Stimulated activated CD4-positive, alpha-beta T cell treated with anti-CD3 and anti-CD28 coated beads, Interleukin-4, amount 100 ng/mL, for 24 hours (primary cell): Measurements from ENCODE around the gene BRIP1.
"Not testable (repeated sequence)": the region's sequence is repeated elsewhere in the genome, so short reads cannot be mapped to it uniquely, and the experiment has no call there.

Experiments
- DNase-seq: peaks from one replicate; pipeline ENCODE4 v3.0.0-alpha.2; 2020

The BRIP1 gene

DNA sequence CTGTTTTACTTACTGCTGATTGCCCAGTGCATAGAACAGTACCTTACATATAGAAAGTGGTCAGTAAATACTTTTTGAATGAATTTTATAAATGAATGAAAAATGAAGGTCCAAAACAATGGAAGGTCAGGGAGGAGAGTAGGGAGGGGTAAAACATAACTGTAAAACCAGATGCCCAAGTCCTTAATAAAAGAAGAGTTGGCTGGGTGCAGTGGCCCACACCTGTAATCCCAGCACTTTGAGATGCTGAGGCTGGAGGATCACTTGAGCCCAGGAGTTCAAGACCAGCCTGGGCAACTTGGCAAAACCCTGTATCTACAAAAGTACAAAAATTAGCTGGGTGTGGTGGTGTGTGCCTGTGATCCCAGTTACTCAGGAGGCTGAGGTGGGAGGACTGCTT, 108.2 kb downstream of the BRIP1 start:
- DNase-seq = no peak

GRCh38 chr17:61754124-61754523, 109.2 kb downstream of the BRIP1 start:
- DNase-seq = no peak

GRCh38 chr17:61753696-61754095, 109.6 kb downstream of the BRIP1 start:
- no peak for DNase-seq

GRCh38 chr17:61750656-61751055, 112.7 kb downstream of the BRIP1 start:
- DNase-seq = no peak

DNA sequence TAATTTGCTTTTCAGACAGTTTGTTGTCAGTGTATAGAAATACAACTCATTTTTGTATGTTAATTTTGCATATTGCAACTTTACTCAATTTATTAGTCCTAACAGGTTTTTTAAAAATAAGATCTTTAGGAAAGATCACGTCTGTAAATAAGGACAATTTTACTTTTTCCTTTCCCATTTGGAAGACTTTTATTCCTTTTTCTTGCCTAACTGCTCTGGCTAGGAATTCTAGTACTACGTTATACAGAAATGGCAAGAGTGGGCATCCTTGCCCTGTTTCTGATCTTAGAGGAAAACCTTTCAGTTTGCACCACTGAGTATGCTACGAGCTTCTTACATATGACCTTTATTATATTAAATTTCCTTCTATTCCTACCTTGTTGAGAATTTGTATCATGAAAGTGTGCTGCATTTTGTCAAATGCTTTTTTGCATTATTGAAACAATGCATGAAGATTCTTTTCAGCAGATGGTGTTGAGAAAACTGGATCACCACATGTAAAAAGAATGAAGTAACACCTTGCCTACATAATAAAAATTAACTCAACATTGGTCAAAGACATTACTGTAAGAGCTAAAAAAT, 113.4 kb downstream of the BRIP1 start:
- DNase-seq = no peak

DNA sequence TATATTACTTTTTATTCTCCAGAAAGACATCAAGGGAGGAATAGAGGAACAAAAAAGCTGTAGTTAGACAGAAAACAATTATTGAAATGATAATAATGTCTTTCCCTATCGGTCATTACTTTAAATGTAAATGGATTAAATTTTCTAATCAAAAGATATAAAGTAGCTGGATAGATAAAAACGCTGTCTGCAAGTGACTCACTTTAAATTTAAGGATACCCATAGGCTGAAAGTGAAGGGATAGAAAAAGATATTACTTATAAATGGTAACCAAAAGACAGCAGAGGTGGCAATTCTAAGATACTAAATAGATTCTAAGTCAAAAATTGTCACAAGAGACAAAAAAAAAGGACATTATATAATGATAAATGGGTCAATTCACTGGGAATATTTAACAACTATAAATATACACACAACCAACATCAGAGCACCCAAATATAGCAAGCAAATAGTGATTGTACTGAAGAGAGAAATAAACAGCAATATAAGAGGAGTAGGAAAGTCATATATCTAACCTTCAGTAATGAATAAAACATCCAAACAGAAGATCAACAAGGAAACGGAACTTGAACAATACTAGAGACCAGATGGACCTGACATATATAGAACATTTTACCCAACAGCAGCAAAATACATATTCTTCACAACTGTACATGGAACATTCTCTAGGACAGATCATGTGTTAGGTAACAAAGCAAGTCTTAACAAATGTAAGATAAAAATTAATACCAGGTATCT, 116.9 kb downstream of the BRIP1 start:
- DNase-seq = no peak

- DNase-seq = no peak
These were observed 118.5 kb downstream of the BRIP1 start for GRCh38 chr17:61744804-61745203.

GRCh38 chr17:61744252-61744651, 119.1 kb downstream of the BRIP1 start:
- DNase-seq = no peak

DNA sequence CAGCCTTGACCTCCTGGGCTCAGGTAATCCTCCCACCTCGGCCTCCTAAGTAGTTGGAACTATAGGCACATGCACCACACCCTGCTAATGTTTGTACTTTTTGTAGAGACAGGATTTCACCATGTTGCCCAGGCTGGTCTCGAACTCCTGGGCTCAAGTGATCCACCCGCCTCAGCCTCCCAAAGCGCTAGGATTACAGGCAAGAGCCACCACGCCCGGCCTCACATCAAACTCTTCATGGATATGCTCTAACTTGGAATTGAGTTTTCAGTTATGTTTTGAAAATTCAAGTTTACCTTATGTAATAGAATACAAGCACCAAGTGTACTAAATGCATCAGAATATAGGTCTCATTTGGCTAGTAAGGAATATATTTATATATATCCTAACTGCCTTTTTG, 119.6 kb downstream of the BRIP1 start:
- no peak for DNase-seq

DNA sequence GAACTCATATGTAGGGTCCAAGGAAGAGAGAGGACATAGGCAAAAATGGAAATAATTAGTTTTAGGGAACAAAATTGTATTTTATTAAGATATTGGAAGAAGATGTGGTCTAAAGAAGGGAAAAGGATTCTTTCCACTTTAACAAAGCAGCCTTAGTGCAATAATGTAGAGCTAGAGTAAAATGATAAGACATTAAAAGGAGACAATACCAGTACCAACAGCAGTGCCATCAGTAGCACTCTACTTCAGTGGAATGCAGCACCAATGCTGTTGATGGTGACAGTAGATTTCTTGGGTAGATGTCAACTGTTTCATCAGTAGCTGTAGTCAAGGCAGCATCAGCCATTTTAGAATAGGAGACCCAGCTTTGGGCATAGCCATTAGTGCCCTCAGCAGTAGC, 124.3 kb downstream of the BRIP1 start:
- DNase-seq = no peak

DNA sequence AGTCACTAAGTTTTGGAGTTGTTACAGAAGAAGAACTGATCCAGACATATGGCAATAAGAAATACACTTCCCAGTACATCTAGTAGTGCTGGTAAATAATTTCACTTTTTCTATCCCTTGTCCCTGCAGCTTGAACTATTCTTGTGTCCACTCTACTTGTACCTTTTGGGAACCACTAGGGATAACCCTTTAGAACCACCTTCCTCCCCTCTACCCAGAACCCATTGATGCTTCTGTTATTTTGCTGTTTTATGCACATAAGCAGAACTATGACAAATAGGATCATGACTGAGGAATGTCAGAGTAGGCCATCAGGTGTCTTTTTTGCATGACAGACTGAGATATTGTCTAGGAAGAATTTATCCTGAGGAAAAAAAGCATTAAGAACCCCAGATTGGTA, 125.1 kb downstream of the BRIP1 start:
- no peak for DNase-seq

DNA sequence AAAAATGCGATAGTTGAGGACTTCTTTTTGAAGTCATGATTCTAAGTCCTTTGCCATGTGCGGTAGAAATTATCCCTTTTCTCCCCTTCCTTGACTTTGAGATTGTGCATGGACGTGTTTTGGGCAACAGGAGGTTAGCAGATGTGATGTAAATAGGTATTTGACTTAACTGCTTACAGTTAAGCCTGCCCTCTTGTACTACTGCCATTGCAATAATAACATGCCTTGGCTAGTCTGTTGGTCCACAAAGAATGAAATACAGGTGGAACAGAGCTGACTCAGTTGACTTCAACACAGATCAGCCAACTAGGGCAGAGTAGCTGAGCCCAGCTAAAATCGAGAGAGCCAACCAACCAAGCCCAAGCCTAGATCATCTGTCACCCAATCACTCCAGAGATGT, 125.5 kb downstream of the BRIP1 start:
- DNase-seq = no peak

DNA sequence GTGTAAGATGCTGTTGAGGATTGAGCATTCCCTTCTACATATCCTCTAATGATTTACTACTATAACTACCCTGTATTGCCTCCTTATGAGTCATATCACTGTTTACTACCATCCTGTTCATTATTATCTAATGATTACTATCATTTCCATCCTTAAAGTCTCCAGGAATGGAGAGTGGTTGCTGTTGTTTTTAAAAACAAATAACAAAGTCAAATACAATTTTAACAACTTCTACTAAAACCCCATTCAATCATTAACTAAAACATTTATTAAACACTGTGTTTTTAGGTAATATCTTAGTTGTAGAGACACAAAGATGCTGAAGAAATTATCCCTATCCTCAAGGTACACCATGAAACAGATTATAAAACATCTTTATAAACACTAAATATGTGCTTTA, 126.9 kb downstream of the BRIP1 start:
- no peak for DNase-seq

DNA sequence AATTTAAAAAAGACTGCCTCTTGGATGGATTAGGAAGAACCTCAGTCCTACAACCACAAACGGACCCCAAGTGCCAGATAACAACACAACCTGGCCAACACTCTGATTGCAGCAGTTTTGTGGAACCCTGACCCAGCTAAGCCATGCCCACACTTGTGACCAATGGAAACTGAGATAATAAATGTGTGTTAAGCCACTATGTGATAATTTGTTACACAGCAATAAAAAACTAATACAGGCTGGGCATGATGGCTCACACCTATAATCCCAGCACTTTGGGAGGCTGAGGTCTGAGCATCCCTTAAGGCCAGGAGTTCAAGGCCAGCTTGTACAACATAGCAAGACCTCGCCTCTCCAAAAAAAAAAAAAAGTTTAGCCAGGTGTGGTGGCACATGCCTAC, 127.5 kb downstream of the BRIP1 start:
- no peak for DNase-seq

GRCh38 chr17:61734466-61734865, 128.9 kb downstream of the BRIP1 start:
- DNase-seq = no peak

- no peak for DNase-seq
These were observed 129.3 kb downstream of the BRIP1 start for GRCh38 chr17:61734012-61734411.

DNA sequence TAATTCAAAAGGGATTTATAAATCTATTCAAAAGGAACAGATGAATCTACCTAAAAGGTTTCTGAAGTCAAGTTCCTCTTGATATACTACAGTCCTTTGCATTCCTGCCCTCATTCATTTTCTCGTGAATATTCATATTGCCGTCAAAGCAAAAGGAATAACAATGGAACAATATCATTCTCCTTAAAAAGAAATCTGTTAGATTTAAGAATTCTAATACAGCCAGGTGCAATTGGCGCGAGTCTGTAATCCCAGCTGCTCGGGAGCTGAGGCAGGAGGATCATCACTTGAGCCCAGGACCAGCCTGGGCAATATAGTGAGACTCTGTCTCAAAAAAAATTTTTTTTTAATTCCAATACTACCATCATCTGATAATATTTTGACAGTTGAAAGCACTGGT, 130.3 kb downstream of the BRIP1 start:
- DNase-seq = no peak

GRCh38 chr17:61732169-61732568, 131.2 kb downstream of the BRIP1 start:
- no peak for DNase-seq

DNA sequence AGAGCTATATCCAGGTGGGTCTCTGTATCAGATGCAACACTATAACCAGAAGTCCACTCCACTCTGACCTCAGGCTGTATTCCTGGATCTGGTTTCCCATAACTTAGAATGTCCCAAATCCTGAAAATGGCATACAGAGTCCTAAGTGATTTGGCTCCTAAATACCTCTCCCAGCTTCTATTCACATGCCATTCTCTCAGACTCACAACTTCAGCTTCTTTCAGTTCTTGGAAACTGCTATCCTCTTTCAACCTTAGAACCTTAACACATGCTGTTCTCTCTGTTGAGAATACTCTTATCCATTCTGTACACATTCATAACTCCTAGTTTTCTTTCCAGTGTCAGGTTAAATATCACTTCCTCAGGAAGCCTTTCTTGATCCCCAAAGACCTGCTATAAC, 132.0 kb downstream of the BRIP1 start:
- DNase-seq = no peak

- DNase-seq = no peak
These were observed 133.5 kb downstream of the BRIP1 start for GRCh38 chr17:61729690-61730268.

- DNase-seq = no peak
These were observed 135.0 kb downstream of the BRIP1 start for GRCh38 chr17:61728297-61728836.

- not testable (repeated sequence) for DNase-seq
These were observed 135.5 kb downstream of the BRIP1 start for GRCh38 chr17:61727798-61728197.

GRCh38 chr17:61726977-61727376, 136.4 kb downstream of the BRIP1 start:
- DNase-seq = no peak

GRCh38 chr17:61724777-61725176, 138.6 kb downstream of the BRIP1 start:
- no peak for DNase-seq
